CD4-positive, alpha-beta T cell treated with Interleukin-17A for 4 hours (primary cell): ENCODE results near the gene EMP2.
"Not testable (repeated sequence)": the region's sequence is repeated elsewhere in the genome, so short reads cannot be mapped to it uniquely, and the experiment has no call there.

Source experiments
- DNase-seq: peaks from one replicate; pipeline ENCODE4 v3.0.0-alpha.2; 2020; ENCODE audit warnings: mixed read lengths

The EMP2 gene

DNA sequence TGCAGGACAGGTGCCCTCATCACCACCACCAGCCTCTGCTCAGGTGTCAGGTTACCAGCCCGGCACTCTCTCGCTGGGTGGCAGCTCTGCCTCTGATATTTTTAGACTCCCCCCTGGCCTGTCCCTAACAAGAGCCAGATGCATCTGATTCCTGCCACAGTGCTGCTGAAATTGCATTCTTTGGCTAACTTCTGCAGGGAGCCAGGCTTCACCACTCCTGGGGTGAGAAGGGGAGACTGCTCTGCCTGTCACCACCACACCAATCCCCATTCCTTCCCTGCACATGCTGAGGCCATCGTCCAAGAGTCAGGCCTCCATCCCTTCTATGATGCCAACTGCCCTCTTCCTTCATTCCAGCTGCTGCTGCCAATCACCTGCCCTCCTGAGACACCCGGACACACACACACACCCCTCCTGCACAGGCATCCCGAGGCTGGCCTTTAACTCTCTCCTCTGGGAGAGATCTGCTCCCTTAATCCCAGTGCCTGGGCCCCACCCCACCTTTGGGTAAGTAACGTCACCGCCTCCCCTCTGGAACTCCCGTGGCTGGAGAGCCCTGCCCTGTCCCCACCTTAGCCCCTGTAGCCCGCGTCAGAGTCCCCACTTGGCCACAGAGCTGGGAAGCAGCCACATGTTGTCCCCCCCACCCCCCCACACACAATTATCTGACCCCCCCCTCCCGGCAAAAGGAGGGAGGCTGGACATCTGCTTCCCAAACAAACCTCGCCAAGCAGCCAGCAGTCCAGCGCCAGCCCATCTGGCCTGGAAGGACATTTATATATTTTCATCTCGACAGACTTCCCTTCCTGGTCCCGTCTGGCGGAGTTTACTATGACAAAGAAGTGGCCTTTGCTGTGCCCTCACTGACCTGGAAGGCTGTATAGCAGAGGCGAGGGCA is 2.8 kb downstream of the EMP2 start:
- DNase-seq: no peak

GRCh38 chr16:10576390-10577304 is 3.8 kb downstream of the EMP2 start:
- DNase-seq: no peak

- DNase-seq: no peak
Measured at GRCh38 chr16:10575506-10576130, 4.8 kb downstream of the EMP2 start.

- DNase-seq: no peak
Measured at GRCh38 chr16:10572611-10573010, 7.8 kb downstream of the EMP2 start.

GRCh38 chr16:10571354-10571753 is 9.0 kb downstream of the EMP2 start:
- no peak for DNase-seq

DNA sequence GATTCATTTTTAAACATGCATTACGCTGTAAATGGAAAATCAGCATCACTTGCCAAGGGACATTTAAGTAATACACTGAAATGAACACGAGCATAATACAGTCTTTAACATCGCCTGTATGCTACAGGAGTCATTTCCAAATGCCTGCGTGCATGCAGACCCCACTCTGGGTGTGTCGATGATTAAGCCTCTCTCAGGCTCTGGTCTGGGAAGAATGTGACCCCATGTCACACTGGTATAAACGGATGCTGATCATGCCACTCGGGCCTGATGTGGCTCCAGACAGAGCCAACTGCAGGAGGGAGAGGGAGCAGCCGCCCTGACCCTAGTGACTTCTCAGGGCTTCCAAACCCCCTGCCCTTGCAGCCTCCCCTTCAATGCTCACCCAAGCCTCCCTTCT is 10.8 kb downstream of the EMP2 start:
- DNase-seq: no peak

- DNase-seq: no peak
Measured at GRCh38 chr16:10566613-10567012, 13.8 kb downstream of the EMP2 start.

DNA sequence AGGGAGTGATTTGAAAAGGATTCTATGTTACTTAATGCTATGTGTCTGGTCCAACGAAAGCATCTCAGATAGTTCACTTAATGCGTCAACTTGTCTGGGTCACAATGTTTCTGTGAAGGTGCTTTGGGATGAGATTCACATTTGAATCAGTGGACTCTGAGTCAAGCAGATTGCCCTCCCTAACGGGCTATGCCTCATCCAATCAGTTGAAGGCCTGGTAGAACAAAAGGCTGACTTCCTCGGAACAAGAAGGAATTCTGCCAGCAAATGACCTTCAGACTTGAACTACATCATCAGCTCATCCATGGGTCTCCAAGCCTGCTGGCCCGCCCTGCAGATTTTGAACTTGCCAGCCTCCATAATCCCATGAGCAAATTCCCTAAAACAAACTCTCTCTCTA is 15.2 kb downstream of the EMP2 start:
- no peak for DNase-seq

DNA sequence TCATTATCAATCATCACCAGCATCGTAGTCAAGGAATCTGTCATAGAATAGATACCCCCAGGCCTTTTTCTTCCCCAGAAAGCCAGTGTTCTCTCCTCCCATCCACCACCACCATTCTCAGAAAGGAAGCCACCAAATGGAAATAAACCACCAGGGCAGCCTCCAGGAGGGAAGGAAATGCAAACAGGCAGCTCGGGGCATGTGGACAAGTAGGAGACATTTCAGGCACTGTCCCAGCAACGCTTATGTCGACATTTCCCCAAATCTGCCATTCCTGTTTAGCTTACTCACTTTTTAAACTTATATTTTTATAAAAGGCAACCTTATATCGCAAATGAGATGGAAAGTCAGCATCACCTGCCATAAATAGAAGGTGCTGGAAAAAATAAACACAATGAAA is 15.8 kb downstream of the EMP2 start:
- DNase-seq: no peak

DNA sequence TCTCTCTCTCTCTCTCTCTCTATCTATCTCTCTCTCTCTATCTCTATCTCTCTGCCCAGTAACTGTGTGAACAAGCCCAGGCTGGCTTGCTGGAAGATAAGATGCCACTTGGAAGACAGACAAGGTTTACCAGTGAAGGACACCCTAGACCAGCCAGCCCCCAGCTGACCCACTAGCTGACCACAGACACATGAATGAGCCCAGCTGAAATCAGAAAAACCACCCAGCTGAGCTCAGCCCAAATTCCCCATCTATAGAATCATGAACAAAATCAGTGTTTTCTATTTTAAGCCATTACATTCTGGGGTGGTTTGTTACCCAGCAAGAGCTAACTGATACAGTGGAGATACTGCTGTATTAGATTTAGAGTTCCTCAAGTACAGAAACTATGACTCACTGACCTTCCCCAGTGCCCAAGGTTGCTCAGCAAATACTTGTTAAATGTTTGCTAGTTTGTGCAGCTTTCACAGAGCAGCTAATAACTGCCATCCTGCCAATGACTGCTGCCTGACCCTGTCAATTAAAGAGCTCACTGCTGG is 18.0 kb downstream of the EMP2 start:
- DNase-seq: no peak

DNA sequence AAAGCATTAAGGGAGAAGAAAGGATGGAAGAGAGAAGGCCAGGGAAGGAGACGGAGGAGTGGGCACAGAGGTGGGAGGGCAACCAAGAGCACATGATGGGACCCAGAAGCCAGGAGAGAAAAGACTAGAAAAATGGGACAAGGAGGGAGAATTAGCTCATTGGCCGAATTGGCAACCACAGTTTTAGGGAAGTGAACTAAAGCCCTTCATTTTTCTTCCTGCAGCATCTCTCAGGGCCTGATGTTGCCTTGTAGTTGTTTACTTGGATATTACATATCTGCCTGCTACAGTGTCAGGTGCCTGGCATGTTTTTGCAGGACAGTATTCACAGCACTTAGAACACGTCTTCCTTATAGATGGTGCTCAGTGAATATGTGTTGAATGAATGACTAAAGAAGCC is 19.0 kb downstream of the EMP2 start:
- no peak for DNase-seq

- DNase-seq: no peak
Measured at GRCh38 chr16:10561001-10561400, 19.4 kb downstream of the EMP2 start.

GRCh38 chr16:10559792-10560191 is 20.6 kb downstream of the EMP2 start:
- not testable (repeated sequence) for DNase-seq

DNA sequence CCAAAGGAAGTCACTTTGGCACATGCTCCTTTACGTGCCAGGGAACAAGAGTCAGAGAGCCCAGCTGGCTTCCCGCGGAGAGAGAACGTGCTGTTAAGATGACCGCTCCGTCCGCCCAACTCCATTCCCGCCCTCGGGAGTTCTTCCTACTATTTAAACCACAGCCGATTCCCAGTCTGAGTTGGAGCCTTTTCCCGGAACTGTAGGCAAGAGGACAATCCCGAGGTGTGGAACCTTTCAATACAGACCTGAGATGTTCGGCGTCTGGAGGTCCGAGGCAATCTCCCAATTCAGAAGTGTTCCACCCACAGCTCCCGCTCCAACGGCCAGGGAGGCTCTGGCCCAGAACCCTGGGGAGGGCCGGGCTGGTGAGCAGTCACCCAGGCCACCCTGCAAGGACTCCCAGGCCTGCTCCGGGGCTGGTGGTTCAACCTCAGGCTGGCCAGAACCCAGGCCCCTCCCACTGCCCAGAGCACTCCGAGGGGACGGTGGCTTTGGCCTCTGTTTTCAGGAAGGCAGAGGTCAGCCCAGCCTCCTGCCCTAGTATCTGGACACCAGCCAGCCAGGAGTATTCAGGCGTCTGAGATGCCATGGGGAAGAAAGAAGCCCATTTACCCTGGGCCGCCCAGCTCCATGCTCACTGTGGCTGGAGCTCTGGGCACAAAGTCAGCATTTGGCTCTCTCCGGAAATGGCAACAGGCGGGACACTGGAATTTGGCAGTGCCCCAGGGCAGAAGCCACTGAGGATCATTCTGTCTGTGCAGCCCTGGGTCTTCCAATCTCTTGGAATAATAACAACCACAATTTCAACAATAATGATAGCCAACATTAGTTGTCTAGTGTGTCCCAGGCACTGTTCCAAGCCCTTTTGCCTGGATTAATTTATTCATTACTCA is 21.4 kb downstream of the EMP2 start:
- no peak for DNase-seq

DNA sequence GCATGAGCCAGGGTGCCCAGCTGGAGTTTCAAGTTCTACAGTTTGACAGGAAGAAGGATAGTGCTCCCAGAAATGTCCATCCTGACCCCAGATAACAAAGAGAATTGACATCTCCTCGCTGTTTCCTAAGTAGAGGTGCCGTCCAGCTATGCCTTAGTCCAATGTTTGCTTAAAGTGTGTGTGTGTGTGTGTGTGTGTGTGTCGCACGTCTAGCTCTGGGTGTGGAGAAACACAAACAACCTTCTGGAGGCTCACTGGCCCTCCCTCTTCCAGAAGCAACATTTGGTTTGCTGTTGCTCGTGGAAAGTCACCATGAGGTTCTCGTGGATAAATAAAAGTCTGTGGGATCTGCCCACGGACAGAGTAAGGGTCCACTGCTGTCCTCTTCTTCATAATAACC is 22.1 kb downstream of the EMP2 start:
- DNase-seq: no peak

- DNase-seq: no peak
Measured at GRCh38 chr16:10557750-10558149, 22.6 kb downstream of the EMP2 start.

- no peak for DNase-seq
Measured at GRCh38 chr16:10556236-10556635, 24.2 kb downstream of the EMP2 start.

GRCh38 chr16:10554569-10554968 is 25.8 kb downstream of the EMP2 start:
- DNase-seq: no peak

GRCh38 chr16:10552998-10553491 is 27.4 kb downstream of the EMP2 start:
- peak; percentile 58 for DNase-seq

DNA sequence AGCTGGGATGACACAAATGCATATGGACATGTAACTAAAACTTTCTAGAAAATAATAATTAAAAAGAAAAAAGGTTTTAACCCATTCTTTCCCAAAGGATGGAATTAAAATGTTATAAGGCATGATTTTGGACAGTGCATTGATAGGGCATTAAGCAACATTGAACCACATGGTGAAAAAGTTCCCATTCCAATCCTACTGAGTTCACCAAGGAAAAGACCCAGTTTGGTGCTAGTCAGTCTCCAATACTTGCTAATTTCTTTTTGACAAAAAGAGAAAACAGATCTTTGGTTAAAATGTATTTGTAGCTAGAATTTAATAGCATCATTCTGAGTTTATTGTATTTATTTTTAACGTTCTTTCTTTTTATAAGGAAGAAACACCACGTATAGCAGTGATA is 28.1 kb downstream of the EMP2 start:
- DNase-seq: no peak

DNA sequence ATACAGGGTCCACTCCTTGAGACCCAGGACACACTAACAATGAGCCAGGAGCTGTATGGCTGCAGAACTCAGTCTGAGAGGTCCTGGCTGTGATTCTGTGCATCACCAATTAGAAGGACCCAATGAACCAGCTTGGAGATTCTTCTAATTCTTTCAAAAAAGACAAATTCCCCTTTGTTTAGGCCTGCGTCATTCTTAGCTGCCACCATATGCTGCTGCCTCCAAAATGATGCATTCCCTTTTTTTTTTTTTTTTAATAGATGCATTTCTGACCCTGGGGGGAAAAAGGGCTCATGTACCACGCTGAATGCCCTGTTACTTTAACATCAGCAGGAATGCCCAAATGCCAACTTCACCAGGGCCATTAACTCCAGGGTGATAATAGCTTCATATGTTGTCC is 28.5 kb downstream of the EMP2 start:
- DNase-seq: no peak

GRCh38 chr16:10548404-10548803 is 32.0 kb downstream of the EMP2 start:
- no peak for DNase-seq
